T-helper 2 cell treated with Interferon-gamma antibody and Interleukin-4, amounts not matched to agents 5 μg/mL and 100 μg/mL, for 36 hours (primary cell): ENCODE data around the gene ATP5F1D.

ENCODE experiments used
- DNase-seq: peaks from one replicate; pipeline ENCODE4 v3.0.0; 2021; ENCODE audit warnings: low spot score
- H3K27ac Mint-ChIP-seq: one replicate; pipeline ENCODE4 v1.8.0; 2021; ENCODE audit warnings: mild to moderate bottlenecking, mixed read lengths
- H3K27me3 Mint-ChIP-seq: one replicate; pipeline ENCODE4 v1.8.0; 2021; ENCODE audit warnings: low read depth, mixed read lengths
- H3K36me3 Mint-ChIP-seq: one replicate; pipeline ENCODE4 v1.8.0; 2021; ENCODE audit warnings: low read depth, mixed read lengths
- H3K4me1 Mint-ChIP-seq: one replicate; pipeline ENCODE4 v1.8.0; 2021; ENCODE audit warnings: low read depth, mixed read lengths
- H3K4me3 Mint-ChIP-seq: one replicate; pipeline ENCODE4 v1.8.0; 2022; ENCODE audit warnings: mild to moderate bottlenecking, moderate library complexity, mixed read lengths
- H3K9me3 Mint-ChIP-seq: one replicate; pipeline ENCODE4 v1.8.0; 2021; ENCODE audit warnings: mixed read lengths

The ATP5F1D gene

GRCh38 chr19:1252821-1253513 lies 11.4 kb downstream of the ATP5F1D start:
- peak overlapping the region; percentile 82 for H3K27ac Mint-ChIP-seq
- no peaks in the 10 kb centered on the region for H3K27me3 Mint-ChIP-seq
- peaks cover 13% of the 10 kb centered on the region for H3K4me1 Mint-ChIP-seq
- peaks cover 31% of the 10 kb centered on the region for H3K36me3 Mint-ChIP-seq
- no peaks in the 10 kb centered on the region for H3K9me3 Mint-ChIP-seq
- peak overlapping the region; percentile 82 for H3K4me3 Mint-ChIP-seq
- DNase-seq, result peak; percentile 77

GRCh38 chr19:1253514-1254080 lies 12.0 kb downstream of the ATP5F1D start:
- Mint-ChIP-seq H3K36me3 (peaks cover 31% of the 10 kb centered on the region), H3K27ac (peak overlapping the region; percentile 82), H3K27me3 (no peaks in the 10 kb centered on the region), H3K9me3 (no peaks in the 10 kb centered on the region), H3K4me3 (peak overlapping the region; percentile 82), H3K4me1 (peaks cover 16% of the 10 kb centered on the region)
- no peak for DNase-seq

- Mint-ChIP-seq H3K27ac (no peak overlapping the region), H3K4me3 (no peak overlapping the region), H3K36me3 (peaks cover 36% of the 10 kb centered on the region), H3K27me3 (no peaks in the 10 kb centered on the region), H3K4me1 (peaks cover 21% of the 10 kb centered on the region), H3K9me3 (no peaks in the 10 kb centered on the region)
- DNase-seq, result no peak
Measured at GRCh38 chr19:1254081-1254527, 12.6 kb downstream of the ATP5F1D start.

- no peak for DNase-seq
- H3K9me3 Mint-ChIP-seq, result no peaks in the 10 kb centered on the region
- H3K36me3 Mint-ChIP-seq, result peaks cover 38% of the 10 kb centered on the region
- H3K4me3 Mint-ChIP-seq, result peak overlapping the region; percentile 29
- no peaks in the 10 kb centered on the region for H3K27me3 Mint-ChIP-seq
- no peak overlapping the region for H3K27ac Mint-ChIP-seq
- H3K4me1 Mint-ChIP-seq, result peaks cover 25% of the 10 kb centered on the region
Measured at GRCh38 chr19:1254530-1255185, 13.1 kb downstream of the ATP5F1D start.

GRCh38 chr19:1255186-1256161 lies 13.9 kb downstream of the ATP5F1D start:
- peak overlapping the region; percentile 29 for H3K4me3 Mint-ChIP-seq
- H3K36me3 Mint-ChIP-seq, result peaks cover 37% of the 10 kb centered on the region
- peaks cover 30% of the 10 kb centered on the region for H3K4me1 Mint-ChIP-seq
- H3K27ac Mint-ChIP-seq, result no peak overlapping the region
- H3K9me3 Mint-ChIP-seq, result no peaks in the 10 kb centered on the region
- DNase-seq, result no peak
- H3K27me3 Mint-ChIP-seq, result no peaks in the 10 kb centered on the region

- peak overlapping the region; percentile 75 for H3K27ac Mint-ChIP-seq
- H3K9me3 Mint-ChIP-seq, result no peaks in the 10 kb centered on the region
- no peak overlapping the region for H3K4me3 Mint-ChIP-seq
- DNase-seq, result no peak
- H3K27me3 Mint-ChIP-seq, result no peaks in the 10 kb centered on the region
- H3K4me1 Mint-ChIP-seq, result peaks cover 33% of the 10 kb centered on the region
- peaks cover 29% of the 10 kb centered on the region for H3K36me3 Mint-ChIP-seq
Measured at GRCh38 chr19:1256646-1257474, 15.3 kb downstream of the ATP5F1D start.

GRCh38 chr19:1257475-1258162 lies 16.1 kb downstream of the ATP5F1D start:
- H3K9me3 Mint-ChIP-seq, result no peaks in the 10 kb centered on the region
- H3K27me3 Mint-ChIP-seq, result no peaks in the 10 kb centered on the region
- H3K4me1 Mint-ChIP-seq, result peaks cover 34% of the 10 kb centered on the region
- H3K36me3 Mint-ChIP-seq, result peaks cover 25% of the 10 kb centered on the region
- no peak for DNase-seq
- peak overlapping the region; percentile 56 for H3K4me3 Mint-ChIP-seq
- peak overlapping the region; percentile 75 for H3K27ac Mint-ChIP-seq

- no peaks in the 10 kb centered on the region for H3K27me3 Mint-ChIP-seq
- peak overlapping the region; percentile 56 for H3K4me3 Mint-ChIP-seq
- H3K27ac Mint-ChIP-seq, result peak overlapping the region; percentile 75
- H3K36me3 Mint-ChIP-seq, result peaks cover 25% of the 10 kb centered on the region
- H3K4me1 Mint-ChIP-seq, result peaks cover 37% of the 10 kb centered on the region
- no peak for DNase-seq
- no peaks in the 10 kb centered on the region for H3K9me3 Mint-ChIP-seq
Measured at GRCh38 chr19:1258163-1258492, 16.6 kb downstream of the ATP5F1D start.

- Mint-ChIP-seq H3K4me3 (peak overlapping the region; percentile 88), H3K4me1 (peaks cover 34% of the 10 kb centered on the region), H3K36me3 (peaks cover 20% of the 10 kb centered on the region), H3K27me3 (no peaks in the 10 kb centered on the region), H3K27ac (peak overlapping the region; percentile 96), H3K9me3 (no peaks in the 10 kb centered on the region)
- no peak for DNase-seq
Measured at GRCh38 chr19:1258707-1259205, 17.2 kb downstream of the ATP5F1D start.

- peak overlapping the region; percentile 96 for H3K27ac Mint-ChIP-seq
- peak; percentile 77 for DNase-seq
- no peaks in the 10 kb centered on the region for H3K9me3 Mint-ChIP-seq
- H3K4me3 Mint-ChIP-seq, result peak overlapping the region; percentile 88
- peaks cover 20% of the 10 kb centered on the region for H3K36me3 Mint-ChIP-seq
- peaks cover 34% of the 10 kb centered on the region for H3K4me1 Mint-ChIP-seq
- H3K27me3 Mint-ChIP-seq, result no peaks in the 10 kb centered on the region
Measured at GRCh38 chr19:1259206-1259875, 17.8 kb downstream of the ATP5F1D start.

- H3K27me3 Mint-ChIP-seq, result no peaks in the 10 kb centered on the region
- H3K4me3 Mint-ChIP-seq, result peak overlapping the region; percentile 88
- peaks cover 14% of the 10 kb centered on the region for H3K36me3 Mint-ChIP-seq
- no peaks in the 10 kb centered on the region for H3K9me3 Mint-ChIP-seq
- H3K27ac Mint-ChIP-seq, result peak overlapping the region; percentile 96
- H3K4me1 Mint-ChIP-seq, result peaks cover 35% of the 10 kb centered on the region
- peak; percentile 69 for DNase-seq
Measured at GRCh38 chr19:1259876-1260748, 18.6 kb downstream of the ATP5F1D start.
